ENCODE data around the gene ENTPD2.
A peak's percentile ranks its signal among the peaks of the same experiment; 100 is the strongest.
"Not testable (repeated sequence)": the region's sequence is repeated elsewhere in the genome, so short reads cannot be mapped to it uniquely, and the experiment has no call there.

The ENTPD2 gene

GRCh38 chr9:137064027-137064879 lies 10.4 kb upstream of the ENTPD2 start:
- DNase-seq (ENCODE audit: low spot score): peak; percentile 66

- DNase-seq (ENCODE audit: low spot score): no peak
Measured at GRCh38 chr9:137063311-137064026, 9.6 kb upstream of the ENTPD2 start.

- not testable (repeated sequence) for DNase-seq (ENCODE audit: low spot score)
Measured at GRCh38 chr9:137062798-137063197, 8.9 kb upstream of the ENTPD2 start.

GRCh38 chr9:137062384-137062783 lies 8.5 kb upstream of the ENTPD2 start:
- no peak for DNase-seq (ENCODE audit: low spot score)

- no peak for DNase-seq (ENCODE audit: low spot score)
Measured at GRCh38 chr9:137058521-137059234, 4.8 kb upstream of the ENTPD2 start.

- DNase-seq (ENCODE audit: low spot score): no peak
Measured at GRCh38 chr9:137057545-137057944, 3.7 kb upstream of the ENTPD2 start.

- DNase-seq (ENCODE audit: low spot score): no peak
Measured at GRCh38 chr9:137056739-137057415, 3.0 kb upstream of the ENTPD2 start.

GRCh38 chr9:137055385-137056364 lies 1.8 kb upstream of the ENTPD2 start:
- DNase-seq (ENCODE audit: low spot score): no peak

- DNase-seq (ENCODE audit: low spot score): no peak
Measured at GRCh38 chr9:137054932-137055384, 1.1 kb upstream of the ENTPD2 start.

- no peak for DNase-seq (ENCODE audit: low spot score)
Measured at GRCh38 chr9:137052998-137053943, 590 bp downstream of the ENTPD2 start.

- DNase-seq (ENCODE audit: low spot score): no peak
Measured at GRCh38 chr9:137052293-137052692, 1.6 kb downstream of the ENTPD2 start.

- no peak for DNase-seq (ENCODE audit: low spot score)
Measured at GRCh38 chr9:137051145-137051724, 2.6 kb downstream of the ENTPD2 start.

GRCh38 chr9:137050570-137050969 lies 3.3 kb downstream of the ENTPD2 start:
- DNase-seq (ENCODE audit: low spot score): no peak

- peak; percentile 60 for DNase-seq (ENCODE audit: low spot score)
Measured at GRCh38 chr9:137049544-137050449, 4.1 kb downstream of the ENTPD2 start.

- DNase-seq (ENCODE audit: low spot score): no peak
Measured at GRCh38 chr9:137048655-137049543, 5.0 kb downstream of the ENTPD2 start.

- peak; percentile 85 for DNase-seq (ENCODE audit: low spot score)
Measured at GRCh38 chr9:137046088-137046787, 7.6 kb downstream of the ENTPD2 start, which contains the start of gene NPDC1. TSS of gene NPDC1 (minus strand) at chr9:137046177. CDS start at chr9:137045989, 188 bp downstream.

Measured in kidney tubule cell (primary cell).